KG1 (cell line): ENCODE results near the gene DNAJB14.
A peak's percentile ranks its signal among the peaks of the same experiment; 100 is the strongest.

Experiments
- DNase-seq: peaks from one replicate; lab custom pipeline; 2025; lab: John Stamatoyannopoulos, UW

The DNAJB14 gene

GRCh38 chr4:99943904-99944437 lies 2.4 kb downstream of the DNAJB14 start:
- no peak for DNase-seq

GRCh38 chr4:99938243-99938753 lies 8.1 kb downstream of the DNAJB14 start:
- DNase-seq = no peak

- DNase-seq = no peak
Measured at GRCh38 chr4:99934891-99935290, 11.5 kb downstream of the DNAJB14 start.

- no peak for DNase-seq
Measured at GRCh38 chr4:99927566-99927965, 18.9 kb downstream of the DNAJB14 start.

GRCh38 chr4:99921174-99921573 lies 25.2 kb downstream of the DNAJB14 start:
- no peak for DNase-seq

- no peak for DNase-seq
Measured at GRCh38 chr4:99918656-99919055, 27.8 kb downstream of the DNAJB14 start.

- DNase-seq = no peak
Measured at GRCh38 chr4:99917575-99917974, 28.8 kb downstream of the DNAJB14 start.

- DNase-seq = no peak
Measured at GRCh38 chr4:99915449-99915848, 31.0 kb downstream of the DNAJB14 start.

GRCh38 chr4:99894998-99895397 lies 51.4 kb downstream of the DNAJB14 start:
- DNase-seq = no peak

- peak; percentile 69 for DNase-seq
Measured at GRCh38 chr4:99894161-99894997, 52.0 kb downstream of the DNAJB14 start, which contains the start of gene LAMTOR3. Gene LAMTOR3, minus strand, starts transcription at chr4:99894427. Its CDS starts 464 bp downstream, at chr4:99893963.

GRCh38 chr4:99893839-99894160 lies 52.6 kb downstream of the DNAJB14 start:
- DNase-seq = no peak

GRCh38 chr4:99893029-99893428 lies 53.4 kb downstream of the DNAJB14 start:
- DNase-seq = no peak

GRCh38 chr4:99891351-99891750 lies 55.1 kb downstream of the DNAJB14 start:
- no peak for DNase-seq

GRCh38 chr4:99887837-99888236 lies 58.6 kb downstream of the DNAJB14 start:
- no peak for DNase-seq

GRCh38 chr4:99886146-99886545 lies 60.3 kb downstream of the DNAJB14 start:
- no peak for DNase-seq

- DNase-seq = no peak
Measured at GRCh38 chr4:99885687-99886086, 60.7 kb downstream of the DNAJB14 start.

- peak; percentile 9 for DNase-seq
Measured at GRCh38 chr4:99885063-99885664, 61.3 kb downstream of the DNAJB14 start.

GRCh38 chr4:99879458-99879857 lies 67.0 kb downstream of the DNAJB14 start:
- DNase-seq = no peak

GRCh38 chr4:99878604-99879003 lies 67.8 kb downstream of the DNAJB14 start:
- DNase-seq = no peak

GRCh38 chr4:99876946-99877345 lies 69.5 kb downstream of the DNAJB14 start:
- no peak for DNase-seq

- DNase-seq = no peak
Measured at GRCh38 chr4:99875071-99875470, 71.3 kb downstream of the DNAJB14 start.

GRCh38 chr4:99872570-99872969 lies 73.8 kb downstream of the DNAJB14 start:
- DNase-seq = no peak

- no peak for DNase-seq
Measured at GRCh38 chr4:99868126-99868596, 78.3 kb downstream of the DNAJB14 start.
